CD14-positive monocyte (primary cell): Measurements from ENCODE around the gene PIGZ. TPM values are rescaled to one million over a fixed set of nuclear protein-coding genes. Genes with fewer than 3 reads are reported as not detected.

Experiments
- DNase-seq, 3 donors: peaks; one replicate each; pipeline ENCODE4 v3.0.0-alpha.2; 2011 to 2022
- H2AFZ ChIP-seq: 2 replicates; pipeline ENCODE4 v1.6.0; 2012; ENCODE audit warnings: mild to moderate bottlenecking, low read depth, low read length, inconsistent platforms; ENCODE audit not compliant: insufficient read depth, poor library complexity, severe bottlenecking
- H3K27ac ChIP-seq, 2 donors: 1 replicate in 1 of 2; 2 replicates in 1 of 2; pipeline ENCODE4 v1.5.1; 2012 to 2013; ENCODE audit warnings: low read length in 2 of 2, control low read depth in 1 of 2, inconsistent platforms in 1 of 2, low read depth in 1 of 2, mild to moderate bottlenecking in 1 of 2
- H3K27me3 ChIP-seq, 2 donors: one replicate each; pipeline versions ENCODE4 v1.6.0 to v1.6.1; 2011 to 2013; ENCODE audit warnings: low read length in 2 of 2; ENCODE audit not compliant: control insufficient read depth in 2 of 2, insufficient read depth in 2 of 2
- H3K36me3 ChIP-seq, 2 donors: replicated peaks in 1 of 2; 1 replicate in 1 of 2; 2 replicates in 1 of 2; pipeline versions ENCODE4 v1.5.1 to v1.6.1; 2012 to 2013; ENCODE audit warnings: low read length in 2 of 2, control low read depth in 1 of 2, inconsistent platforms in 1 of 2, mild to moderate bottlenecking in 1 of 2; ENCODE audit not compliant: insufficient read depth in 2 of 2, control insufficient read depth in 1 of 2
- H3K4me1 ChIP-seq, 2 donors: 1 replicate in 1 of 2; 2 replicates in 1 of 2; pipeline versions ENCODE4 v1.5.1 to v1.6.1; 2012 to 2013; ENCODE audit warnings: low read length in 2 of 2, control low read depth in 1 of 2, inconsistent platforms in 1 of 2, mild to moderate bottlenecking in 1 of 2, moderate library complexity in 1 of 2; ENCODE audit not compliant: insufficient read depth in 2 of 2, control insufficient read depth in 1 of 2
- H3K4me2 ChIP-seq: replicated peaks from 2 replicates; pipeline ENCODE3; 2012; ENCODE audit warnings: low read length, moderate library complexity, mild to moderate bottlenecking; ENCODE audit not compliant: poor library complexity, severe bottlenecking; ENCODE audit errors: extremely low read depth
- H3K4me3 ChIP-seq, 3 experiments: fragments of 200-600 bp in 1 of 3; sonication (generic) in 1 of 3; replicated peaks in 1 of 3; 1 replicate in 2 of 3; 2 replicates in 1 of 3; pipeline ENCODE4 v1.5.1; 2011 to 2013; ENCODE audit warnings: low read length in 3 of 3, mild to moderate bottlenecking in 3 of 3, control low read depth in 2 of 3, low read depth in 2 of 3, inconsistent platforms in 1 of 3, moderate library complexity in 1 of 3
- H3K79me2 ChIP-seq: 2 replicates; pipeline ENCODE4 v1.6.0; 2012; ENCODE audit warnings: mild to moderate bottlenecking, control low read depth, inconsistent platforms, low read length, moderate library complexity; ENCODE audit not compliant: insufficient read depth
- H3K9ac ChIP-seq: 2 replicates; pipeline ENCODE4 v1.6.0; 2017; ENCODE audit warnings: low read length, mild to moderate bottlenecking; ENCODE audit not compliant: insufficient read depth, poor library complexity, severe bottlenecking
- H3K9me3 ChIP-seq, 2 donors: replicated peaks in 1 of 2; 1 replicate in 1 of 2; 2 replicates in 1 of 2; pipeline versions ENCODE4 v1.5.1 to v1.6.1; 2012 to 2013; ENCODE audit warnings: low read length in 2 of 2, control low read depth in 1 of 2; ENCODE audit not compliant: control insufficient read depth in 1 of 2, insufficient read depth in 1 of 2
- H4K20me1 ChIP-seq: 2 replicates; pipeline ENCODE4 v1.6.0; 2012; ENCODE audit warnings: mild to moderate bottlenecking, low read length, control low read depth, moderate library complexity; ENCODE audit not compliant: insufficient read depth
- H3K27ac Mint-ChIP-seq, 7 donors: one replicate each; pipeline ENCODE4 v1.8.0; 2020; ENCODE audit warnings: mild to moderate bottlenecking in 7 of 7, mixed read lengths in 7 of 7, moderate library complexity in 6 of 7, inconsistent platforms in 2 of 7
- H3K27me3 Mint-ChIP-seq, 3 donors: one replicate each; pipeline ENCODE4 v1.8.0; 2021 to 2022; ENCODE audit warnings: low read depth in 3 of 3, mild to moderate bottlenecking in 3 of 3, mixed read lengths in 3 of 3, moderate library complexity in 3 of 3, inconsistent platforms in 1 of 3
- H3K36me3 Mint-ChIP-seq, 2 donors: one replicate each; pipeline ENCODE4 v1.8.0; 2020; ENCODE audit warnings: mixed read lengths in 2 of 2, inconsistent platforms in 1 of 2, mild to moderate bottlenecking in 1 of 2
- H3K4me1 Mint-ChIP-seq: one replicate; pipeline ENCODE4 v1.8.0; 2020; ENCODE audit warnings: mild to moderate bottlenecking, mixed read lengths
- H3K4me3 Mint-ChIP-seq, 2 donors: one replicate each; pipeline ENCODE4 v1.8.0; 2020; ENCODE audit warnings: mild to moderate bottlenecking in 2 of 2, mixed read lengths in 2 of 2, moderate library complexity in 1 of 2
- H3K9me3 Mint-ChIP-seq, 7 donors: one replicate each; pipeline ENCODE4 v1.8.0; 2020 to 2022; ENCODE audit warnings: mixed read lengths in 7 of 7, mild to moderate bottlenecking in 6 of 7, moderate library complexity in 6 of 7, inconsistent platforms in 2 of 7
- CTCF ChIP-seq: fragments of 200-600 bp; IDR thresholded peaks from one replicate; pipeline ENCODE4 v1.8.0; 2022; ENCODE audit warnings: antibody characterized with exemption, mild to moderate bottlenecking
- WGBS: methylation state at CpG from one replicate; pipeline ENCODE4 v1.1.5; 2013; ENCODE audit warnings: missing lambda C conversion rate; ENCODE audit not compliant: insufficient coverage; 5-methylcytosine and 5-hydroxymethylcytosine counted together
- intact Hi-C, 2 donors: fragments of 100-400 bp; cut with micrococcal nuclease; formaldehyde crosslinking; loops; one replicate each; pipeline versions ENCODE4 v1.15.0 to v1.15.1; 2023
- polyA plus RNA-seq, 3 donors: library from polyadenylated mRNA; depleted of rRNA in 1 of 3; unstranded in 2 of 3; stranded (reverse) in 1 of 3; fragments of 300-500 nt in 2 of 3; fragments of >200 nt in 1 of 3; fragmentation: Illumina TruSeq in 2 of 3; gene quantifications; 1 replicate in 2 of 3; 2 replicates in 1 of 3; pipeline ENCODE4 v1.2.3, GENCODE V29; 2012 to 2021

Gene PIGZ
- polyA plus RNA-seq, 3 donors, result 1.6 to 3.8 (median 1.9) TPM

DNA sequence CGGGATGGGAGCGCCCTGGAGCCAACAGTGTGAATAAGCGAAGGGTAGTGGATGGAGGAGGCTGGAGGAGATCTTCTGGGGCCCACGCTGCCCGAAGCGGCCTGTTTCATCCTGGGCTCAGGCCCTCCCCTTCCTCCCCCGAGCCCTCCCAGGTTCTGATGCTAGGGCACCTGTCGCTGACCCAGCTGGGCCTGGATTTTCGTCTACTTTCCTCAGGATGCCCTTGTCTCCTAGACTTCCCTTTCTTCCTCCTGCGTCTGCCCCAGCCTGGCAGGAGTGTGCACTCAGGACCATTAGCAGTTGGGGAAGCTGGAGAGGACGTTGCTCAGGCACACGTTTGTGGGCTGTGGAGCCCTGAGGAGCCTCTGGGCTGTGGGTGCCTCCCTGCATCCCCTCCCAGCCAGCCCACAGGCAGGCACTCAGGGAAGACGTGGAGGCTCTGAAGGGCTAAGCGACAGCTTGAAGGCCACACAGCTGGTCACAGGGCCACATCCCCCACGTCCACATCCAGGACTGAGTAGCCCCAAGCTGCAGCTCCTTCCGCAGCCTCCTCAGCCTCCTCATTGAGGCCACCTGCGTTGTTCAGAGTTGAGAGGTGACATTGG lies 23.9 kb upstream of the PIGZ start:
- intact Hi-C loops, result loop anchor here in 1 of 2 donors (10.0 kb wide), 1 partner anchor 52 kb away; no protein-coding TSS in a partner anchor
- no peaks in the 10 kb centered on the region for H3K36me3 Mint-ChIP-seq
- Histone ChIP-seq H3K9me3 (no peaks in the 10 kb centered on the region), H3K36me3 (no peaks in the 10 kb centered on the region), H3K27me3 (no peaks in the 10 kb centered on the region), H2AFZ (no peak overlapping the region), H3K9ac (no peak overlapping the region), H3K27ac (no peak overlapping the region), H3K4me3 (no peak overlapping the region), H3K4me2 (no peak overlapping the region), H3K79me2 (no peaks in the 10 kb centered on the region), H3K4me1 (no peaks in the 10 kb centered on the region), H4K20me1 (no peaks in the 10 kb centered on the region)
- no peak for TF ChIP-seq CTCF
- H3K4me3 Mint-ChIP-seq, result no peak overlapping the region
- peaks cover 0 to 2% (median 1%) of the 10 kb centered on the region in 3 donors for H3K27me3 Mint-ChIP-seq
- no peaks in the 10 kb centered on the region for H3K4me1 Mint-ChIP-seq
- DNase-seq, result no peak
- WGBS, result 70% methylated on average over 4 of the region's 17 CpGs
- H3K9me3 Mint-ChIP-seq, result peaks cover 0 to 1% (median 0%) of the 10 kb centered on the region in 7 donors
- no peak overlapping the region for H3K27ac Mint-ChIP-seq

- no peaks in the 10 kb centered on the region for H3K79me2 ChIP-seq
- Mint-ChIP-seq H3K9me3 (peaks cover 0 to 1% (median 0%) of the 10 kb centered on the region in 7 donors), H3K4me3 (no peak overlapping the region), H3K4me1 (no peaks in the 10 kb centered on the region), H3K27me3 (peaks cover 0 to 2% (median under 1%) of the 10 kb centered on the region in 3 donors), H3K36me3 (no peaks in the 10 kb centered on the region), H3K27ac (no peak overlapping the region)
- H3K36me3 ChIP-seq, result no peaks in the 10 kb centered on the region
- H2AFZ ChIP-seq, result no peak overlapping the region
- intact Hi-C loops, result loop anchor here in 1 of 2 donors (10.0 kb wide), 1 partner anchor 53 kb away; no protein-coding TSS in a partner anchor
- no peak for TF ChIP-seq CTCF
- H3K4me2 ChIP-seq, result no peak overlapping the region
- 97% methylated on average over 25 of the region's 28 CpGs for WGBS
- H3K9me3 ChIP-seq, result no peaks in the 10 kb centered on the region
- no peak overlapping the region for H3K27ac ChIP-seq
- H4K20me1 ChIP-seq, result no peaks in the 10 kb centered on the region
- H3K4me3 ChIP-seq, result no peak overlapping the region
- no peaks in the 10 kb centered on the region for H3K4me1 ChIP-seq
- no peak for DNase-seq
- no peak overlapping the region for H3K9ac ChIP-seq
- no peaks in the 10 kb centered on the region for H3K27me3 ChIP-seq
Observed at GRCh38 chr3:196991581-196992460, 23.2 kb upstream of the PIGZ start.
